Gastroesophageal sphincter (tissue), 4 donors: ENCODE measurements around the gene TRAPPC6A. TPM values are rescaled to one million over a fixed set of nuclear protein-coding genes. Genes with fewer than 3 reads are reported as not detected.

ENCODE experiments used
- ATAC-seq: fragments of 150-250 bp; one replicate; pipeline ENCODE4 v1.9.1; 2016; ENCODE audit warnings: mild to moderate bottlenecking, moderate library complexity
- H3K27ac ChIP-seq, 4 donors: fragments of 200-600 bp; sonication (generic) in 3 of 4; 1 replicate in 3 of 4; 2 replicates in 1 of 4; pipeline ENCODE4 v1.5.1; 2016 to 2019
- H3K27me3 ChIP-seq: fragments of 200-600 bp; sonication (generic); one replicate; pipeline ENCODE4 v1.5.1; 2019
- H3K36me3 ChIP-seq, 2 donors: fragments of 200-600 bp; sonication (generic); one replicate each; pipeline ENCODE4 v1.5.1; 2019; ENCODE audit warnings: control low read depth in 1 of 2
- H3K4me1 ChIP-seq, 3 donors: fragments of 200-600 bp; sonication (generic); 1 replicate in 2 of 3; 2 replicates in 1 of 3; pipeline ENCODE4 v1.5.1; 2016 to 2019; ENCODE audit warnings: control low read depth in 2 of 3
- H3K4me3 ChIP-seq, 2 donors: fragments of 200-600 bp; sonication (generic); one replicate each; pipeline ENCODE4 v1.5.1; 2019; ENCODE audit warnings: mild to moderate bottlenecking in 1 of 2, moderate library complexity in 1 of 2
- H3K9me3 ChIP-seq, 3 donors: fragments of 200-600 bp; sonication (generic); one replicate each; pipeline ENCODE4 v1.5.1; 2017 to 2019; ENCODE audit warnings: control low read depth in 2 of 3
- CTCF ChIP-seq, 4 experiments: fragments of 200-600 bp in 2 of 4; fragments of 450-650 bp in 2 of 4; sonication (generic) in 1 of 4; IDR thresholded peaks; one replicate each; pipeline ENCODE4 v1.5.1; 2017 to 2019; ENCODE audit warnings: antibody characterized with exemption in 4 of 4, mild to moderate bottlenecking in 2 of 4, moderate library complexity in 2 of 4
- EP300 ChIP-seq: sonication (generic); formaldehyde crosslinking; IDR thresholded peaks from one replicate; pipeline ENCODE4 v1.6.1; 2017; ENCODE audit warnings: antibody characterized with exemption, mild to moderate bottlenecking
- POLR2A ChIP-seq, 2 donors: fragments of 450-650 bp; IDR thresholded peaks; one replicate each; pipeline ENCODE4 v1.6.1; 2017; ENCODE audit warnings: antibody characterized with exemption in 2 of 2, mild to moderate bottlenecking in 2 of 2, moderate library complexity in 1 of 2
- POLR2AphosphoS5 ChIP-seq: sonication (generic); formaldehyde crosslinking; IDR thresholded peaks from one replicate; pipeline ENCODE4 v1.6.1; 2017; ENCODE audit warnings: antibody characterized with exemption
- WGBS, 2 donors: methylation state at CpG; one replicate each; pipeline ENCODE4 v1.1.5; 2018; ENCODE audit warnings: low coverage in 1 of 2; 5-methylcytosine and 5-hydroxymethylcytosine counted together
- total RNA-seq, 4 donors: library from RNA; depleted of rRNA; stranded (reverse); fragments of >200 nt; gene quantifications; one replicate each; pipeline ENCODE4 v1.1.0, GENCODE V29; 2016

Gene TRAPPC6A
- total RNA-seq, 4 donors from 2014 or later, result 16.2 to 24.0 (median 20.7) TPM

GRCh38 chr19:45218911-45219743 is 41.1 kb upstream of the TRAPPC6A start:
- H3K27ac ChIP-seq, result no peak overlapping the region
- no peak overlapping the region for H3K4me3 ChIP-seq
- H3K9me3 ChIP-seq, result no peaks in the 10 kb centered on the region
- H3K27me3 ChIP-seq, result peaks cover 86% of the 10 kb centered on the region
- no peaks in the 10 kb centered on the region for H3K36me3 ChIP-seq
- TF ChIP-seq POLR2A (IDR thresholded peaks at IDR 0.05) (no peak), POLR2AphosphoS5 (no peak), CTCF (IDR thresholded peaks at IDR 0.05) (no peak), EP300 (no peak)
- no peak for ATAC-seq
- peaks cover 0 to 19% (median 5%) of the 10 kb centered on the region in 3 donors for H3K4me1 ChIP-seq
- WGBS, 2 donors, result 59 to 67% methylated on average over 6 to 13 of the region's 18 CpGs

GRCh38 chr19:45218426-45218825 is 40.4 kb upstream of the TRAPPC6A start:
- H3K27ac ChIP-seq, result no peak overlapping the region
- peaks cover 86% of the 10 kb centered on the region for H3K27me3 ChIP-seq
- TF ChIP-seq POLR2AphosphoS5, result no peak
- no peak for TF ChIP-seq CTCF (IDR thresholded peaks at IDR 0.05)
- no peak for TF ChIP-seq POLR2A (IDR thresholded peaks at IDR 0.05)
- H3K36me3 ChIP-seq, result no peaks in the 10 kb centered on the region
- no peak overlapping the region for H3K4me3 ChIP-seq
- H3K4me1 ChIP-seq, result peaks cover 0 to 19% (median 5%) of the 10 kb centered on the region in 3 donors
- WGBS, 2 donors, result 58 to 64% methylated on average over 2 to 4 of the region's 4 CpGs
- no peak for ATAC-seq
- H3K9me3 ChIP-seq, result no peaks in the 10 kb centered on the region

GRCh38 chr19:45217957-45218334 is 39.9 kb upstream of the TRAPPC6A start:
- Histone ChIP-seq H3K4me3 (no peak overlapping the region), H3K4me1 (peaks cover 0 to 19% (median 5%) of the 10 kb centered on the region in 3 donors), H3K27ac (no peak overlapping the region), H3K9me3 (no peaks in the 10 kb centered on the region), H3K36me3 (no peaks in the 10 kb centered on the region), H3K27me3 (peaks cover 86% of the 10 kb centered on the region)
- 20 to 23% methylated on average over 7 to 8 of the region's 14 CpGs for WGBS, 2 donors
- TF ChIP-seq POLR2AphosphoS5 (no peak), POLR2A (IDR thresholded peaks at IDR 0.05) (no peak), CTCF (IDR thresholded peaks at IDR 0.05) (no peak), EP300 (no peak)
- ATAC-seq, result no peak

- 14 to 33% methylated on average over 6 to 9 of the region's 46 CpGs for WGBS, 2 donors
- no peak for ATAC-seq
- Histone ChIP-seq H3K27ac (no peak overlapping the region), H3K27me3 (peaks cover 87% of the 10 kb centered on the region), H3K4me3 (no peak overlapping the region), H3K36me3 (no peaks in the 10 kb centered on the region), H3K4me1 (peaks cover 0 to 19% (median 5%) of the 10 kb centered on the region in 3 donors), H3K9me3 (no peaks in the 10 kb centered on the region)
- TF ChIP-seq POLR2A (IDR thresholded peaks at IDR 0.05) (no peak), EP300 (no peak), CTCF (IDR thresholded peaks at IDR 0.05) (no peak), POLR2AphosphoS5 (no peak)
Measured at GRCh38 chr19:45217193-45217956, 39.3 kb upstream of the TRAPPC6A start.
